Hematopoietic multipotent progenitor cell treated with erythropoietin and hydrocortisone succinate and interleukin-3 and kit ligand, for 15 days (in vitro differentiated cells): ENCODE data around the gene METTL14.
"Not testable (repeated sequence)": the region's sequence is repeated elsewhere in the genome, so short reads cannot be mapped to it uniquely, and the experiment has no call there.

Experiments used
- DNase-seq: peaks from one replicate; pipeline ENCODE4 v3.0.0-alpha.2; 2015; ENCODE audit warnings: low spot score

Gene METTL14

DNA sequence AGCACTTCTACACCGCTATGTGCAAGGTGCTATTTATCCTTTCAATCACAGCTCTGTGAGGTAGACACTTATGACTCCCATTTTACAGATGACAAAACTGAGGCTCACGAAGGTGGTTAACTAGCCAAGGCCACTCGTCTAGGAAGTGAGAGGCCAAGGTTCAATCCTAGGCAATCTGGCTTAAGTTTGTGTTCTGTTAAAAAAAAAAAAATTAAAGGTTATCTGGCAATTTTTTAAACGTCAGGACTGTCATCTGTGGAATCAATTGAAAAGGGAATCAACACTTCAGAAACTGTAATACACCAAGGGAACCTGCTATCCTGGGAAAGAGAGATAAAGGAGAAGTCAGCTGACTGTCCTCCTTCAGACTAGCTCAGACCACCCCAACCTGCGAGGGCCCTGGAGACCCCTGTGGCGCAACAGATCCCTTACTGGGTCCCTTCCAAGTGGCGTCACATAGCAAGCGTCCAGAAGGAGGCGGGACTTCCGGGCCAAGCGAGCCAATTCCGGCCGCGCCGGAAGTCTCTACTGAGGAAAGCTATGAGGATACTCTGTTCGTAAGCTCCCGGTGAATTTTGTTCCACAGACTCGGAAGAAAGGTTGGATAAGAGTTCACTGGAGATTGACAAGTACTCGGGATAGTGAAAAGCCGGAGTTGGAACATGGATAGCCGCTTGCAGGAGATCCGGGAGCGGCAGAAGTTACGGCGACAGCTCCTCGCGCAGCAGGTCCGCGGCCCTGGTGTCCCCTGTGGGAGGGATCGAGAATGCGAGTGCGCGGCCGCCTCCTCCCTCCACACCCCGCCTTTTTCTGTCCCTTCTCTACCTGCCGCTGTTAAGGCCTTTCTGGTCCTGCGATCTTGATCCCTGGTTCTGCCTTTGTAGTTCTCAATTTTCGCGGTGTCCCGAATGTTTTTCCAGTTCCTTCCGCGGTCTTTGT is at the start of gene METTL14:
Gene METTL14 (plus strand): TSS at position 520 of the 939 bp plus-strand sequence. CDS start 143 bp downstream, at position 663.
- peak; percentile 89 for DNase-seq

DNA sequence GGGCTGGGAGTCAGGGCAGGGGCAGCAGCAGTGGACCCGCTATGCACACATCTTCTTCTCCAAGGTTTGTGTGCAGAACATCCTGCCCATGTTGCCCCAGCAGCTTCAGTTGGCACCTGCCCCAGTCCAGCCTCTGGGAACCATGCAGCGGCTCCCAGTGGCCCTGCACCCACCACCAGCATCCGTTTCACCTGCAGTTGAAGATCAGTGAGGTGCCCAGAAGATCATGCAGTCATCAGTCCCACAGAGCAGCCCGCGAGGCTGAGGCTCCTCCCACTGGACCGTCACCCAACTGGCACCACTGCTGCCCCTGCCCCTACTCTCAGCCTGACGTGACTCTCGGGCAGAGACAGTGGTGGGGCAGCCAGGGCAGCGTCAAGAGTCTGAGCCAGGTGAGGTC is 49.1 kb upstream of the METTL14 start:
- DNase-seq: not testable (repeated sequence)

DNA sequence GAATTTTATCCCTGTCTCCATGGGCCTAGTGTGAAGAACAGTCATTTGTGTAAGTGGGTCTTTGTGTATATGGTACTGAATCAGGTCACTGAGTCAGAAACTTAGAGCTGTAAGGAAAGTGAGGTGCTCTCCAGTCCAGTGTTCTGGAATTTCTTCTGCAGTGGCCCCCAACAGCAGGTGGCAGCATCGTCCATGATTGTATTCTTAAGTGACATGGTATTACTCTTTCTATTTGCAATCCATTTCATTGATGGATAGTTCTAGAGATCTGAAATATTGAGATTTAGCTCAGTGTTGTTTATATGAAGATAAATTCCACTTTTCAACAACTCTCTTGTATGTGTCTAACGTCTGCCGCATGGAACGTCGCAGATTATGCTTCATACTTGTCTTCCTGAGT is 20.5 kb upstream of the METTL14 start:
- not testable (repeated sequence) for DNase-seq

DNA sequence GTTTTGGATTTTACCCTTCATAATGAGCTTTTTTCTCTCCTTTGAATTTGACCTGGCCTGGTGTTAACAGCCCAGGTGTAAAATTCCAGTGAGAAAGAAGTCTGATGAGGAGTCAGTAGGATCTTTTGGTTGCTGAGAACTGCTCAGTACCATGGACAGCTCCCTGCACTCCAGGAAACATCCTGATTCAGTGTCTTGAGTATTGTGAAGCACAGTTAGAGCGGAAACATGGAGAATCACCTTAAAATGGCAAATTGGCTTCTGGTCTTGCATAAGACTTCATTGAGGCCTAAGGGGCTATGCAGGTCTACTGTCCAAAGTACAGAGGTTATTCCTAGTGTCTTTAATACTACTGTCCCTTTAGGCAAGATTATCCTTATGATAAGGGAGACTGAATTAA is 16.0 kb upstream of the METTL14 start:
- peak; percentile 28 for DNase-seq

DNA sequence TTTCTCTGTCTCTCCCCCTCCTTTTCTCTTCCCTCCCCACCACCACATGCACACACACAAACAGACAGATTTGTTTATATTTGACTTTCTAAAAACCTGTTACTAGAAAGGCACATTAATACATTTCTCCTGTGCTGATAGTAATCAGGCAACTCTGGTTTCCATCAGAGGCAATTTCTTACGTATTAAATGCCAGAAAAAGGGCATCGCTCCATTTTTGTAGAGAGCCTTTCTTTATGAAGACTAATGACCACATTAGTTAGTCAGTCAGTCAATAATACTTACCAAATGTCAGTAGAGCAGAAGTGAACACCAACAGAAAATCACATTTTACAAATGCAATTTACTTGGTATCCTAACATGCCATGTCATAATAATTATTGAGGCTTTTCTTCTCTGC is 14.2 kb upstream of the METTL14 start:
- DNase-seq: not testable (repeated sequence)

DNA sequence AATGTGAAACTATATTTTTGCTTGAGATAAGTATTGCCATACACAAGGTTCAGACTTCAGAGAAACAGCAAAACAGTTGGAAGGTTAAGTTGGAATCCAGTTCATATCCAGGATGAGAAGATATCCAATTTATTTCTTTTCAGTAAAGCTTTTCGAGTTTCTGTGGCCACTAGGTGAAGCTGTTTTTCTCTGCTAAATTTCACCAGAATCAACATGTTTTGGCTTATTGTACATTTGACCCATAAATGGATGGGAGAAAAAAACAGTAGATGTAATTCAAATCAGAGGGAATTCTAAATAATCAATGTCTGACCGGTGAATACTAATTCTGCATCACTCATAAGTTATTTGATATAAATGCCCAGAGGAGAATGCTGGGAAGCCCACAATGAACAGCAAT is 9.1 kb upstream of the METTL14 start:
- no peak for DNase-seq

DNA sequence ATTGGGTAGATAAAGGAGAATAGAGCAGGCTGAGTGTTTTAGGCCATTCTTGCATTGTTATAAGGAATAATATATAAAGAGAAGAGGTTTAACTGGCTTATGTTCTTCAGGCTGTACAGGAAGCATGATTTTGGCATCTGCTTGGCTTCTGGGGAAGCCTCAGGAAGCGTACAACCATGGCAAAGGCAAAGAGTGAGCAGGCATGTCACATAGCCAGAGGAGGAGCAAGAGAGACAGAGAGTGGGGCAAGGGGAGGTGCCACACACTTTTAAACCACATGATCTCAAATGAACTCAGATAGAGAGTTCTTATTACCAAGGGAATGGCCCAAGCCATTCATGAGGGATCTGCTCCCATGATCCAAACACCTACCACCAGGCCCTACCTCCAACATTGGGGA is 4.4 kb upstream of the METTL14 start:
- DNase-seq: no peak

DNA sequence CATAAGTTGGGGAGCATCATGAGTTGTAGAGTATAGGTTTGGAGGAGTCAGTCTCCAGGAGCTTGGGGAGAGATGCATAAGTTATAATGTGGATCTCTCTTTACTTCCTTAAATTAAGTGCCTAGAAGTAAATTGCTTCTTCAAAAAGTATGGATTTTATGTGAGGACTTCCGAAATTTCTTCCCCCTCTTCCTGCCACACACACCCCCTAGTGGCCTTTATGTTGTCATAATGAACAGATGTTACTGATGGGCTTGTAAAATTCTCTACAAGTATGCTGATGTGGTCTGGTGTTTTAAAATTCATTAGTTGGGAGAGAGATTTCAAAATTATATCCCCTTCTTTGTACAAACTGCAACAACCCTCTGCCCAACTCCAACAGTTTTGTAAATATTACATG is 2.3 kb upstream of the METTL14 start:
- no peak for DNase-seq

DNA sequence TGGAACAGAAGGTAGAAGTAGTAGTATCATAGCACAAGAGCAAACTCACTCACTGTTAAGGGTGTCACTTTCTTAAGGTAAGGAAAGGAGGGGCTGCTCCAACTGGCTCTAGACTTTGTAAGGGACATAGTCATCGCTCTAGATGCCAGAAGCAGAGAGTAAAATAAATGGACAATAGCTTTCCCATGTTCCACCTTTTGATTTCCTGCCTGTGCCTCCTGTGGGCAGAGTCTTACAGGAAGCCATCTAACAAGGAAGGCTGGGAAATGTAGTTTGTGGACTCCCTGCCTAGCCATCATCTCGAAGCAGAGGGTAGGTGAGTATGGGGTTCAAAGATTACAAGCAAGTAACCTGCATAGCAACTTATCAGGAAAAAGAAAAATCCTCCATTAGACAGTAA is 1.7 kb upstream of the METTL14 start:
- DNase-seq: no peak

DNA sequence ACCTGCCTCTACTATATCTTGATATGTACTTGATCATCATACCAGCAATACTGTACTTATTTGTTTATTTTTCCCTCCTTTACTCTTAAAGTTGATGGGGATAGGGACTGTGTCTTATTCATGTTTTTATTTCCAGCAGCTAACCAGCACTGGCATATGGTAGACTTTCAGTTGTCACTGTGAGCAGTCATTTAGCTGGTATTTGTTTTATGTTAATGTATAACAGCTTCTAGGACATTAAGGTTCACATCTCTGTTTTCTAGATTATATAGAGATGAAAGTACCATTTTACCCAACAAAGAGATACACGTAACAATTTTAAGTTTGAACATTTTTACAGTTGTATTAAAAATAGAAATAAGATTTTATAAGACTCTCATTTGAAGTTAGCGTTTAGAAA is 17.9 kb downstream of the METTL14 start:
- DNase-seq: no peak

DNA sequence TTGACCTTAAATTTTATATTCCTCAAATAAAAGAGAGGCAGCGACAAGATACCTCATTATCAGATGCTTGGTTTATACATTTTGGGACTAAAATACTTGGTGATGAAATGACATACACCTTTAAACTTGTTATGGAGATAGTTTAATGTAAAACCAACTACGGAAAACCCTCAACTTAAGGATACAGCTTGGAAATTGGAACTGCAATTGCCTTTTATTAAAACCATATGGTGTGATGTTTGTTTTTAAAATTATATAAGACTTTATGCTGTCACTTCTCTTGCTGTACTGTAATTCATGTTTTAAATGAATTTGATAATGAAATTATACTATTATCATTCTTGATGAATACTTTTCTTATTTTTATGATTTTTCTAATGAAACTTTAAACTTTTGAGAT is 25.9 kb downstream of the METTL14 start:
- no peak for DNase-seq

DNA sequence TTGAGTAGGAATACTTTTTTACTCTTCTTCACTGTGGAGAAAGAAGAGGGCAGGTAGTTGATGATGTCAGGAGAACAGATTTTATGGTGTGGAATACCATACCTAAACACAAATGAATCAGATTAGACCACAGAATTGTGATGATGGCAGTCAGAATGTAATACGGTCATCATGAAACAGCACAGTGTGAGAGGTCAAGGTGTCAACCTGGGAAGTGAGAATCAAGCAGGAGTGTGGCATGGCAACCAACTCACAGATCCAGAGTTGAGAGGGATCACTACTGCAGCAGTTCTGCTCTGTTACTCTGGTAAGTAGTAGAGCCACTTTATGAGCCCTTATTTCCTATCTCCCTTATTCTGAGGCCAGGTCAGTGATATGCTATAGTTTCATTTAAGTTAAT is 27.7 kb downstream of the METTL14 start:
- DNase-seq: no peak

DNA sequence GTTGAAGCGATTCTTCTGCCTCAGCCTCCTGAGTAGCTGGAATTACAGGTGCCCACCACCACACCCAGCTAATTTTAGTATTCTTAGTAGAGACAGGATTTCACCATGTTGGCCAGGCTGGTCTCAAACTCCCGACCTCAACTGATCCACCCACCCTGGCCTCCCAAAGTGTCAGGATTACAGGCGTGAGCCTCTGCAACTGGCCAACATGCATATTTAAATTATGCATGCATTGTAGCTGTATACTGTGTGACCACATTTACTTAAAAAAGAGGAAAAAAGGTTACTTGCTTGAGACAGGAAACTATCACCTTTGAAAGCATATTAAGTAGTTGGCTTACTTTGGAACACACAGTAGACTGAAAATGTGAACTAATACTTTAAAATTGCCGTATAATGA is 29.5 kb downstream of the METTL14 start:
- DNase-seq: no peak

DNA sequence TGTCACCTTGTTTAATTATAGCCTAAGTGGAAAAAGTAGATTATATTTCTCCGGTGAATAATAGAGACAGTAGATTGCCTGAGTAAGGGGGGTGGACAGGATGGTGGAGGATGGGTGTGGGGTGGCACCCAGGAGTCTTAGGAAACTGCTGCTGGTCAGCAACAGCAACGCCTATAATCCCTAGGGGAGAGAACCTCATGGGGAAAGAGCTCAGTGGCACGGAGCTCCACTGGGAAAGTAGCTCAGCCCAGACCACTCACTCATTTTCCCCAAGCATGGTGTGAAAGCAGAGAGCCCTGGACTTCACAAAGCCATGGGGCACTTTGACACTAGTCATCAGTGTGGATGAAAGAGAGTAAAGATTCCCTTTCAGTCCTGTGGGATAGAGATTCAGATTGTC is 31.1 kb downstream of the METTL14 start:
- DNase-seq: no peak

DNA sequence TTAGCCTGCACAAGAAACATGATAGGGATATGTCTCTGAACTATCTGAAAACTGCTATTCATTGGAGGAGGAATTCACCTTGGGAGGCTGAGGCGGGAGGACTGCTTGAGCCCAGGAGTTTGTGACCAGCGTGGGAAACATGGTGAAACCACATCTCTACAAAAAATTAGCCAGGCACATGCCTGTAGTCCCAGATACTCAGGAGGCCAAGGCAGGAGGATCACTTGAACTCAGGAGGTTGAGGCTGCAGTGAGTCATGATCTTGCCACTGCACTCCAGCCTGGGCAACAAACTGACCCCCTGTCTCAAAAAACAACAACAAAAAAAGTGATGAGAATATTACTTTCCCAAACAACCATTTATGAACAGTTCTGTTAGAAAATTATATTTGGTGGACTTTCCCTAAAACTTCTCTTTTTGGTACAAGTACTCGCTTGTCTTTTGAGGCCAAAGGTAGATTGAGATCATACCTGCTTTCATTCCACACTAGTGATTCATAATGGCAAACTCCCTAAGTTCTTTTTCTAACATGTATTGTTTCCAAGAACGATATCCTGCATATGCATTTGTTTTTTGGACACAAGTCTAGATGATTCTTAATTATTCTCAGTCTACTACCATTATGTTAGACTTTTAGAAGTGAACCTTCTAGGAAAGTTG is 33.4 kb downstream of the METTL14 start:
- DNase-seq: no peak

DNA sequence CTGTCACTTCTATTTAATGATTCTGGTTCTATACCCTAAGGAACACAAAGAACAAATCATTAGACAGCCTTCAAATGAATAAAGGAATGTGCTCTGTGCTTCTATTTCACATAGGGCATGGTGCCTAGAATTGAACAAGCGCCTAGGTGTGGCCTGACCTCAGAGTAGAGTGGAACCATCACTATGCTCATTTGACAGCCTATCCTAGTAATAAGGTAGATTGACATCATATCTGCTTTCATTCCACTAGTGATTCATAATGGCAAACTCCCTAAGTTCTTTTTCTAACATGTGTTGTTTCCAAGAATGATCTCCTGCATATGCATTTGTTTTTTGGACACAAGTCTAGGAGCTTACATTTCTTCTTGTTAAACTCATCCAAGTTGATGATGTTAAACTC is 36.6 kb downstream of the METTL14 start:
- no peak for DNase-seq

DNA sequence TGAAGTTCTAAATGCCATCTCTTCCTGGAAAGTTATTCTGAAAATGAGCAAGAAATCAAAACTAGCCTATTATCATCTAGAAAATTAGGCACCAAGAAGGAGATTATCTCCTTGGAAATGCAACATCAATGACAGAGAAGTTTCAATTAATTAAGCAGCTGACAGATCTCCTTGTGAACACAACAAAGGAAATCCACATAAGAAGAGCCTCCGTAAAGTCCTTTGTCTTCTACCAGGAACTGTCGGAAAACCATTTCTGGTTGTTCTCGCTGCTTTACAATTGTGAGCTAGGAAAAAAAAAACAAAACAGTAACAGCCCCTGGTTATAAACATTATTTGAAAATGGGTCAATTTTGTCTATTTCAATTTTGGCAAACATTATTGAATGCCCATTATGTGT is 38.2 kb downstream of the METTL14 start:
- no peak for DNase-seq

DNA sequence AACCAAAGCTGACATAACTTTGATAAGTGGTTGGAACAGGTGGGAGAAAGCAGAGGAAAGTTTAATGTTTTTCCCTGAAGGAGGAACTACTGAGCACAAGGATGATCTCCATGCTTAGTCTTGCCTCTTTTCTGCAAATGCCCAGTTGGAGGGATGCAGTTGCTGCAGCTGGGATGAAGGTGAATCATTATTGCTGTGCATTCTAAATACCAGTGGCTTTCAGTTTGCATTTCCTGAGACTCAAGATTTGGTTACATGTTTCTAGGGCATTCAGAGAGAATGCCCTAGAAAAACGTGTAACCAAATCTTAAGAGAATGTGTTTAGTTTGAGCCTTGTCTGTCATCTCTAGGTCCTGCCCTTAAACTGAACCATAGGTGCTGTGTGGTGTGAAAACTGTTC is 42.2 kb downstream of the METTL14 start:
- DNase-seq: no peak

DNA sequence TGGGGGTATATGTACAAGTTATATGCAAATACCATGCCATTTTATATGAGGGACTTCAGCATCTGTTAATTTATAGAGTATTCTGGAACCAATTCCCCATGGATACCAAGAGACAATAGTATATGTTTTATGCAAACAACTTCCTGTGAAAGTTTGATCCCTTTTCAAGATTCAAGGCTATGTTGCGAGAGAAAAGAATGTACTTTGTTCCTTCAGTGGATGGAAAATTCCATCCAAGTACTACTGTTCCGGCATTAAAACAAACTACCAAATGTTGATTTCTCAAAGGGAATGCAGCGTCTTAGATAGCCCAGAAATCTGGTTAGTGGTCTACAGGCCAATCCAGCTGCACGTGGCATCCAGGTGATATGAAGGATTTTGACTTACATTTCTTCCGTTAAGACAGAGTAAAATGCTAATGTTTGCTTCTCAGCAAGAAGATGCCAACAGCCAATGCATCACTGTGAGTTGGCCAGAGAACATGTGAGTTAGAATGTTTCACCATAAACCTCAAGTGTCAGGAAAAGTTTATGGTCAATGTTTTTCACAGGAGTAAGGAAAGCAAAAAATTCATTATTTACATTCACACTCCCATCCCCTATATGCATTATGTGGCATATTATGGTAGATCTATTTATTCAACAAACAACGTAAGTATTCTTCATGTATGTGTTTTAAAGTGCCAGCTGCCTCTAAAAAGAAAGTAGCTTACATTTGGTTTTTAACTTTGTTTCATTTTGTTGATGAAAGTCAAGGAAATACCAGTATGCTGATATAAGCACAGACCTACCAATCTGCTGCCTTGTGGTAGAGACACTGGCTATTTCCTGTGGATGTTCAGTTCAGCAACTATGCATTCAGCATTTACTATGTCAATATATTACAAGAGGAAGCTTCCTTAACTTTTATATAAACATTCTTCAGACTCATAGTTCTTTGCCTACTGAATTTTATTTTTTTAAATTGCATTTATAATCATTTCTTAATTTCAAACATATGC is 44.4 kb downstream of the METTL14 start:
- no peak for DNase-seq

DNA sequence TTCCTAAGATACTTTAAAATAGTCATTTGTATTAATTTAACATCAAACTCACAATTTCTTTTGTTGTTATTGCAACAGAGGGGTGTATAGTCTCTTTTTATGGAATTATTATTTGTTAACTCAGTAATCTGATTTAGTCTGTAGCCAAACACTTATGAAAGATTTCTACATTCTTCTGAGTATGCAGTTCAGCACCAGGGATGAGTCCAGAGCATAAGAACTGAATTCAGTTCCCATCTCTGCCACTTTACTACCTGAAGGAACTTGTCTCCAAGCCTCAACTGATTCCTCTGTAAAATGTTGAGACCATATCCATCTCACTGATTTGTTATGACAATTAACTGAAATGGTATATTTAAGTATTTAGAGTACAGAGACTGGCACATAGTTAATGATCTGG is 45.5 kb downstream of the METTL14 start:
- DNase-seq: no peak

DNA sequence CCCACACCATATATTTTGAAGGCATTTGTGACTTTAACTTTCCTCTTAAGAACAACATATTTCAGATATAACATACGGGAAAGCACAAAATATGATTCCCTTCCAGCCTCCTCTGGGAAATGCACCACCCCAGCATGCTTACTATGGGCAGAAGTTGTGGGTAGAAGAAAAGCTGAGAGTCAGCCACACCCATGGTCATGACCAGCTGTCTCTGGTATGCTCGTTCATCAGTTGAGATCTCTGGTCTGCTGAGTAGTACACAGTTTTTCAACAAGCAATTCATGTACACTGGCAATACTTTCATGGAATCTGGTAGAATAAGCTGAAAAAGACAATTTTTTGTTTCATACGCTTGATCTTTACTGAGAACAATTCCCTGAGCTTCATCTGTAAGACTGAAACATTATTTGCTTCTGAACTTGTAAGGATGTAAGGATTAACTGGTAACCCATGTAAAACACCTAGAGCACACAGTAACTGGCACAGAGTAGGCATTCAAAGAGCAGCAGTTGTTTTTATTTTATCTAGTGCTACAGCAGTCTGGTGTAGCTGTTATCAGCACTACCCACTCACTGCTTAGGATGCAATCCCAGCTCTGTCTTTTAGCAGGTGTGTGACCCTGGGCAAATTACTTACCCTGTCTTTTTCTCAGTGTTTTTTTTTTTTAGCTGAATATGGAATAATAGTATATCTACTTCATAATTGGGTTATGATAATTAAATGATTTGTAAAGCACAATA is 47.6 kb downstream of the METTL14 start:
- DNase-seq: peak; percentile 22
